Rectal smooth muscle tissue (tissue), 1 donor: ENCODE results near the gene EXO5.
"Not testable (repeated sequence)": the region's sequence is repeated elsewhere in the genome, so short reads cannot be mapped to it uniquely, and the experiment has no call there.

Experiments used
- H3K27ac ChIP-seq: one replicate; pipeline ENCODE4 v1.7.0; 2013; ENCODE audit warnings: low read depth, low read length, inconsistent platforms
- H3K27me3 ChIP-seq: one replicate; pipeline ENCODE4 v1.7.0; 2013; ENCODE audit warnings: low read length; ENCODE audit not compliant: control insufficient read depth, insufficient read depth
- H3K36me3 ChIP-seq: one replicate; pipeline ENCODE4 v1.7.0; 2013; ENCODE audit warnings: low read length; ENCODE audit not compliant: control insufficient read depth, insufficient read depth
- H3K4me1 ChIP-seq: one replicate; pipeline ENCODE4 v1.7.0; 2013; ENCODE audit warnings: low read length; ENCODE audit not compliant: control insufficient read depth, insufficient read depth
- H3K4me3 ChIP-seq: one replicate; pipeline ENCODE4 v1.7.0; 2013; ENCODE audit warnings: low read length
- H3K9ac ChIP-seq: one replicate; pipeline ENCODE4 v1.7.0; 2013; ENCODE audit warnings: low read length

Gene EXO5

DNA sequence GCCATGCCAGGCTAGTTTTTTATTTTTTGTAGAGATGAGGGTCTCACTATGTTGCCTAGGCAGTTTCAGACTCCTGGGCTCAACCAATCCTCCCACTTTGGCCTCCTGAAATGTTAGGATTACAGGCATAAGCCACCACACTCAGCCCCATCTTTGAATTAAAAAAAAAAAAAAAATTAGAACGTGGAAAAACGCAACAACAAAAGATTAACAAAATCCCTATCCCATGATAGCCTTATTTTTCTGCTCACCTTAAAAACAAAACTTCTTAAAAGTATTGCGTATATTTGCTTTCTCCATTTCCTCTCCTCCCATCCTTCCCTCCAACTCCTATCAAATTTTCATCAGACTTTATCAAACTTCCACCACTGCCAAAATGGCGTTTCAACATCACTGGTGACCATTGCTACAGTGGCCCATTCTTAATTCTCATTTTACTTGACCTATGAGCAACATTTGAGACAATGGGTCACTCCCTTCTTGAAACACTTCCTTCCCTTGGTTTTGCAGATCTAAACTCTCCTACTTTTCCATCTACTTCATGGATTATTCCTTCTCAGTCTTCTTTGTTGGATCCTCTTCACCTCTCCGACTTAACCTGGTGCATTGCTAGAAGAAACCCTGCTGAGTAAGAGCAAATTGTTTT lies 22.3 kb downstream of the EXO5 start:
- H3K9ac ChIP-seq: no peak overlapping the region
- H3K27ac ChIP-seq: peak overlapping the region; percentile 76
- H3K4me3 ChIP-seq: peak overlapping the region; percentile 80
- no peaks in the 10 kb centered on the region for H3K36me3 ChIP-seq
- H3K4me1 ChIP-seq: no peaks in the 10 kb centered on the region
- no peaks in the 10 kb centered on the region for H3K27me3 ChIP-seq

DNA sequence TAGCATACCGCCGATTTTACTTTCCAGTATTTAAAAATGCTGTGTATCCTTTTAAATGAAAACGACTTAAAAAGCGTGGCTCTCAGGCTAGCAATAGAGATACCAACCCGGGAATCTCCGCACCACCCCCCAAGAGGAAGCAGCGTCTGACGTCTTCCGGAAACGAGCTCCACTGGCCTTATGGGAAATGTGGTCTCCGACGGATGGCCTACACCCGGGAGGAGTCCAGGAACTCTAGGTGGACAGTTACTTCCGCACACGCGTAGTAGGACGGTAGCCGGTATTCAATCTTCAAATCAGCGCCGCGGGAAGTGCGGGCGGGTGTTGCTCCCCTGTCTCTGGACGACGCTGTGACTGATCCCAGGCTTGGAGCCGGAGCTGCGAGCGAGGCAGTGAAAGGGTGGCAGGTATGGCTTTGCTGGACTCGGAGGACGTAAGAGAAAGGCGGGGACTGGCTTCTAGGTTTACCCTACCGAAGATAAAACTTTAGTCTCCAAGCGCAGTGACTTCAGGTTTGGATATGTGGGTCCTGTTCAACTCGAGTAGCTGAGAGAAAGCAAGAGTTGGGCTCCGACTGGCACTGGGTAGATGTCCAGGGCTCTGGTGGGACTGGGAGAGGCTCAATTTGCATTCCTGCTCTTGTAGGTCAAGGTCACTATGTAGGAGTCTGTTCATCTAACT lies 23.0 kb downstream of the EXO5 start, which contains the start of gene ZNF684:
Gene ZNF684, plus strand, starts transcription at position 257 of the 681 bp plus-strand sequence. CDS start 1,530 bp downstream, outside the sequence.
- peak within 1 kb of the TSS; percentile 80 for H3K4me3 ChIP-seq
- no peaks in the 10 kb centered on the region for H3K27me3 ChIP-seq
- H3K4me1 ChIP-seq: no peaks in the 10 kb centered on the region
- peak within 1 kb of the TSS; percentile 76 for H3K27ac ChIP-seq
- peak within 1 kb of the TSS; percentile 72 for H3K9ac ChIP-seq
- H3K36me3 ChIP-seq: no peaks in the 10 kb centered on the region

DNA sequence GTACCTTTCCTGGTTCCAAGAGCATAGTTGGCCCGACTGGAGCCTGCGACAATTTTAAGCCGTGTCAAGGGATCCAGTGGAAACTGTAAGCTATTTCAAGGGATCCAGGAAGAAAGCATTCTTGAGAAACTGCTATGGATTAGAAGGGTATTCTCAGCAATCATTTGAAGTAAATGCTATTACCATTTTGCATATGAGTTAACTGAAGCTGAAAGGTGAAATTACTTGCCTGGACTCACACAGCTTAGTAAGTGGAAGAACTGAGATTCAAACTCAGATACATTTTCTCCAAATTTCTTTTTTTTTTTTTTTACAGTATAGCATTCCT lies 23.5 kb downstream of the EXO5 start:
- no peaks in the 10 kb centered on the region for H3K36me3 ChIP-seq

DNA sequence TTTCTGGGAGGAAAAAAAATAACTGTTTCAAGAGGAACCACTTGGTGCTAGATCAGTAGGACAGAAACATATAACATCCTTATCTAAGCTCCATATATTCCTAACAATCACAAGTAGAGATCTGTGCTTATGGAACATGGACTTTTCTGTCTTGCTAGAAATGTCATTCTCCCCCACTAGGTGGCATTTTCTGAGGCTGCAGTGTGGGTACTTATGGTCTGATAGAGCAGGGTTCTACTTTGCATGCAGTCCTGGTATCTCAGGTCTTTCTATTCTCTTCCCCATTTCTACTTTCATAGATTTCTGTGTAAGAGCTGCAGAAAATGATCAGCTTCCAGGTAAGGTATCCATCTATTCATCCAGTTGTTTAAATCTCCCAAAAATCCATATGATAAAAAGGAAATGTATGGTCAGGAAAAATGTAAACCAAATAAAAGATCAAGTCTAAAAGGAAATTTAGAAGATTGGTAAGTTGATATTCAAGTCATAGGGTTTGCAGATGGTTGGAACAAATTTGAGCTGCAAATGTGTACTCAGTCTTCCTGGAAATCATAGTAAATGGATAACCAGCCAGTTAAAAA lies 24.4 kb downstream of the EXO5 start:
- Histone ChIP-seq H3K4me1 (no peaks in the 10 kb centered on the region), H3K36me3 (no peaks in the 10 kb centered on the region), H3K9ac (no peak overlapping the region), H3K27me3 (no peaks in the 10 kb centered on the region), H3K4me3 (no peak overlapping the region), H3K27ac (no peak overlapping the region)

More for the DNA sequence above, 23.5 kb downstream of the EXO5 start:
- Histone ChIP-seq H3K27me3 (no peaks in the 10 kb centered on the region), H3K27ac (peak overlapping the region; percentile 76), H3K9ac (peak overlapping the region; percentile 72), H3K4me3 (peak overlapping the region; percentile 80), H3K4me1 (no peaks in the 10 kb centered on the region)

DNA sequence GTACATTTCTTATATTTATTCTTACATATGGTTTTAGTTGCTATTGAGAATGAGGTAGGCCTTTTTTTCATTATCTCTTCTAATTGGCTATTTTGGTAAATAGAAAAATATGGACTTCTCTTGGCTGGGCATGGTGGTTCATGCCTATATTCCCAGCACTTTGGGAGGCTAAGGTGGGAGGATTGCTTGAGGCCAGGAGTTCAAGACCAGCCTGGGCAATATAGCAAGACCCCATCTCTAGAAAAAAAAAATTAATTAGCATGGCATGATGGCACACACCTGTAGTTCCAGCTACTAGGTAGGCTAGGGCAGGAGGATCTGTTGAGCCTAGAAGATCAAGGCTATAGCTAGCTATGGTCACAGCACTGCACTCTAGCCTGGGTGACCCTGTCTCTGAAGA lies 26.0 kb downstream of the EXO5 start:
- no peaks in the 10 kb centered on the region for H3K4me1 ChIP-seq
- no peak overlapping the region for H3K9ac ChIP-seq
- no peak overlapping the region for H3K4me3 ChIP-seq
- H3K36me3 ChIP-seq: no peaks in the 10 kb centered on the region
- H3K27me3 ChIP-seq: no peaks in the 10 kb centered on the region
- H3K27ac ChIP-seq: no peak overlapping the region

DNA sequence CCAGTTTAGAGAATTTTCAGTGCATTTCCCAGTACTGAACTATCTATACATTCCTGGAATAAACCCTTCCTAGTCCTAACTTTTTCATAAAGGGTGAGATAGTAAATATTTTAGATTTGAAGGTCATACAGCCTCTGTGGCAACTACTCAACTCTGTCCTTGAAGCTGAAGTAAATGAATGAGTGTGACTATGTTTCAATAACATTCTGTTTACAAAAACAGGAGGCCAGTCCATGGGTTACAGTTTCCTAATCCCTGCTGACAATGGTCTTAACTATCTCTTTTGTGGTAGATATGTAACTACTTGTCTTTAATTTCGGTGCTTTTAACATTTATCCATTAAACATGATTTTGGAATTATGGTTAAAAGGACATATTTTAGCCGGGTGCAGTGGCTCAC lies 27.2 kb downstream of the EXO5 start:
- Histone ChIP-seq H3K4me1 (no peaks in the 10 kb centered on the region), H3K9ac (no peak overlapping the region), H3K4me3 (no peak overlapping the region), H3K27ac (no peak overlapping the region), H3K27me3 (no peaks in the 10 kb centered on the region), H3K36me3 (no peaks in the 10 kb centered on the region)

DNA sequence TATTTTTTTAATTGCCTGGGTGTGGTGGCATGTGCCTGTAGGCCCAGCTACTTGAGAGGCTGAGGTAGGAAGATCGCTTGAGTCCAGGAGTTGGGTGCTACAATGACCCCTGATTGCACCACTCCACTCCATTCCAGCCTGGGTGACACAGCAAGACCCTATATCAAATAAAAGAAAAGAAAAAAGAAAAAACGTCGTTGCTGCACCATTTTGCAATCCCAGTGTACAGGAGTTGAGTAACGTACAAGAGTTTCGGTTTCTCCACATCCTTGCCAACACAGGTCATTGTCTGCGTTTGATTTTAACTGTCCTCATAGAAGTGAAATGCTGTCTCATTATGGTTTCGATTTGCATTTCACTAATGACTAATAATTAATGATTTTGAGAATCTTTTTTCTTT lies 30.8 kb downstream of the EXO5 start:
- H3K4me3 ChIP-seq: no peak overlapping the region
- H3K9ac ChIP-seq: no peak overlapping the region
- H3K4me1 ChIP-seq: no peaks in the 10 kb centered on the region
- no peaks in the 10 kb centered on the region for H3K27me3 ChIP-seq
- H3K36me3 ChIP-seq: peaks cover 7% of the 10 kb centered on the region
- no peak overlapping the region for H3K27ac ChIP-seq

DNA sequence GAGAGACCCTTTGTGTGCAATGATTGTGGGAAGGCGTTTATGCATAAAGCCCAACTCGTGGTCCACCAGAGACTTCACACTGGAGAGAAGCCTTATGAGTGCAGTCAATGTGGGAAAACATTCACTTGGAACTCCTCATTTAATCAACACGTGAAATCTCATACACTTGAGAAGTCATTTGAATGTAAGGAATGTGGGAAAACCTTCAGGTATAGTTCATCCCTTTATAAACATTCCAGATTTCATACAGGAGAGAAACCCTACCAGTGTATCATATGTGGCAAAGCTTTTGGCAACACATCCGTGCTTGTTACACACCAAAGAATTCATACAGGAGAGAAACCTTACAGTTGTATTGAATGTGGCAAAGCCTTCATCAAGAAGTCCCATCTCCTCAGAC lies 38.4 kb downstream of the EXO5 start:
- Histone ChIP-seq H3K27ac (no peak overlapping the region), H3K4me1 (no peaks in the 10 kb centered on the region), H3K27me3 (no peaks in the 10 kb centered on the region), H3K36me3 (peaks cover 20% of the 10 kb centered on the region), H3K4me3 (no peak overlapping the region), H3K9ac (no peak overlapping the region)

DNA sequence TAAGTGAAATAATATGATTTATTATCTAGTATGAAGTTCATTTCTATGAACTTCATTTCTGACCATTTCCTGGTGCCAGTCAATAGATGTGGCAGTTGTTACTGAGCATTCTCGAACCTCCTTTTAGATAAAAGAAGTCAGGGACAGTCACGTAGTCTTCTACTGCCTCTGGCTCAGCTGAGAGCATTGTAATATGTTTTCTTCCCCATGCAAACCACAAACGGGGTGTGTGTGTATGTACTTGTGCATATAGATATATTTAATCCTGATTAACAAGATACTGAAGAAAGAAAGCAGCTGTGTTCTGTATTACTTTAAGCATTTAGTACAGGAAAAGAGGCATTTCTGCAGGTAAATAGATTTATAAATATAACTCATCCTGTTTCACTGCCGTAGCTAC lies 44.5 kb downstream of the EXO5 start:
- no peak overlapping the region for H3K27ac ChIP-seq
- H3K4me1 ChIP-seq: no peaks in the 10 kb centered on the region
- no peaks in the 10 kb centered on the region for H3K27me3 ChIP-seq
- no peak overlapping the region for H3K4me3 ChIP-seq
- no peak overlapping the region for H3K9ac ChIP-seq
- H3K36me3 ChIP-seq: no peaks in the 10 kb centered on the region

DNA sequence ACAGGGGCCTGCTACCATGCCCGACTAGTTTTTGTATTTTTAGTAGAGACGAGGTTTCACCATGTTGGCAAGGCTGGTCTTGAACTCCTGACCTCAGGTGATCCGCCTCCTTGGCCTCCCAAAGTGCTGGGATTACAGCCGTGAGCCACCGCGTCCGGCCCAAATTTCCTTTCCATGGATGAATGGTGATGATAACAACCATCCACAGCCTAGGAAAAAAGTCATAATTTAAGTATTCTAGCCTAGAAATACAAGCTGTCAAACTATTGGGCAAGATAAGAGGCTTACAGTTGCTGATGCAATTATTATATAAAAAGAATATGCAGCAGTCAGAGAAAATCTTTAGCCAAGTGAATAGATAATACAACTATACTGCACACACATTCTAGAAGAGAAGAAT lies 46.2 kb downstream of the EXO5 start:
- H3K4me1 ChIP-seq, H3K27ac ChIP-seq, H3K27me3 ChIP-seq, H3K36me3 ChIP-seq, H3K4me3 ChIP-seq, H3K9ac ChIP-seq: not testable (repeated sequence)

DNA sequence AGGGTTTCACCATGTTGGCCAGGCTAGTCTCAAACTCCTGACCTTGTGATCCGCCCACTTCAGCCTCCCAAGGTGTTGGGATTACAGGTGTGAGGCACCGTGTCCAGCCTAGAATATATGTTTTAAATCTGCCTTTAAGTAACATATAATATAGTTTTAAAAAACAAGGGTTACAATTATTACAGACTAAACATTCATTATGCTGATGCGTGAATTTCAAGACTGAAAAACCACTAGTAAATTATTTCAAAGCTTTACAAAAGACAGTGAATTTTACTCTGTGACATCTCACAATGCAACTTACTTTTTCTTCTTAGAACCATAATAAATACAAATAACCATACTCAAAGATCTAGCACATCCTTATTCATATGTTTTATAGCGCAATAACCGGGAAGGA lies 47.6 kb downstream of the EXO5 start:
- H3K4me3 ChIP-seq: no peak overlapping the region
- H3K27me3 ChIP-seq: no peaks in the 10 kb centered on the region
- no peaks in the 10 kb centered on the region for H3K4me1 ChIP-seq
- no peaks in the 10 kb centered on the region for H3K36me3 ChIP-seq
- no peak overlapping the region for H3K9ac ChIP-seq
- H3K27ac ChIP-seq: no peak overlapping the region

DNA sequence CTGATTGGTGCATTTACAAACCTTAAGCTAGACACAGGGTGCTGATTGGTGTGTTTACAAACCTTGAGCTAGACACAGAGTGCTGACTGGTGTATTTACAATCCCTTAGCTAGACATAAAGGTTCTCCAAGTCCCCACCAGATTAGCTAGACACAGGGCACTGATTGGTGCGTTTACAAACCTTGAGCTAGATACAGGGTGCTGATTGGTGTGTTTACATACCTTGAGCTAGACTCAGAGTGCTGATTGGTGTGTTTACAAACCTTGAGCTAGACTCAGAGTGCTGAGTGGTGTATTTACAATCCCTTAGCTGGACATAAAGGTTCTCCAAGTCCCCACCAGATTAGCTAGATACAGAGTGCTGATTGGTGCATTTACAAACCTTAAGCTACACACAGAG lies 49.7 kb downstream of the EXO5 start:
- H3K4me1 ChIP-seq, H3K27ac ChIP-seq, H3K36me3 ChIP-seq, H3K4me3 ChIP-seq, H3K27me3 ChIP-seq, H3K9ac ChIP-seq: not testable (repeated sequence)

DNA sequence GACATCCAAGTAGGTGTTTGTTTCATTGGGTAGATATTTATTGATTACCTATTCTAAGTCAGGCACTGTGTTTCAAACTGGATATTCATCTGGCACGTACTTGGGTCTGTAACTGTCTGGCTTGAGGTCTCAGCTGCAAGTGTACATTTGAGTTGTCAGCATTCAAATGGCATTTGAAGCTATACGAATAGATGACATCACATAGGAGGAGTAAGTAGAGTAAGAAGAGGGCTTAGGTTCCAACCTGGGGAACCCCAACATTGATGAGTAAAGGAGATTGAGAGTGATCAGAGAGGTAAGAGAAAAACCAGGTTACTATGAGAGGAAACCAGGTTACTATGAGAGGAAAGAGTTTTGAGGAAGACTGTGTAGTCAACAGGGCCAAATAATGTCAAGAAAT lies 53.6 kb downstream of the EXO5 start:
- Histone ChIP-seq H3K4me1 (no peaks in the 10 kb centered on the region), H3K36me3 (no peaks in the 10 kb centered on the region), H3K9ac (no peak overlapping the region), H3K4me3 (no peak overlapping the region), H3K27me3 (no peaks in the 10 kb centered on the region), H3K27ac (no peak overlapping the region)
